Endothelial cell of umbilical vein (primary cell): ENCODE results near the gene MEF2C. TPM values are rescaled to one million over a fixed set of nuclear protein-coding genes. Genes with fewer than 3 reads are reported as not detected.

Experiments
- BruUV-seq: library from RNA; stranded (reverse); fragments of 400-500 nt; replicated peaks from 2 replicates; lab custom pipeline; 2021; lab: Mats Ljungman, UMichigan
- CTCF ChIA-PET: fragments of 300-600, 350-600 bp; sonication (Branson Sonifier 250); formaldehyde crosslinking; loops from one replicate; lab custom pipeline; 2021; ENCODE audit warnings: antibody characterized with exemption, inconsistent platforms; lab: Charles Lee
- POLR2A ChIA-PET: fragments of 300-600, 350-600 bp; sonication (Branson Sonifier 250); formaldehyde crosslinking; loops from one replicate; lab custom pipeline; 2021; ENCODE audit warnings: antibody characterized with exemption, inconsistent platforms; lab: Charles Lee
- DNase-seq: peaks from one replicate; pipeline ENCODE4 v3.0.0-alpha.2; 2011; ENCODE audit warnings: low read depth, low spot score
- FAIRE-seq: peaks from 2 replicates; lab custom pipeline; 2011; peaks lifted over from hg19 to GRCh38; lab: Jason Lieb, UNC
- H2AFZ ChIP-seq: 2 replicates; pipeline ENCODE4 v1.6.0; 2012; ENCODE audit warnings: low read depth, low read length, control low read depth, inconsistent platforms
- H3K27ac ChIP-seq: 2 replicates; pipeline ENCODE4 v1.5.1; 2011; ENCODE audit warnings: low read depth, mild to moderate bottlenecking, control low read depth, low read length, moderate library complexity; ENCODE audit not compliant: insufficient read depth
- H3K27me3 ChIP-seq, 2 experiments: 2 replicates each; pipeline versions ENCODE4 v1.6.0 to v1.6.1; 2011; ENCODE audit warnings: low read length in 2 of 2, mixed read lengths in 1 of 2; ENCODE audit not compliant: control insufficient read depth in 2 of 2, insufficient read depth in 2 of 2
- H3K36me3 ChIP-seq, 2 experiments: 2 replicates in 1 of 2; 3 replicates in 1 of 2; pipeline ENCODE4 v1.5.1; 2011; ENCODE audit warnings: low read length in 2 of 2, mild to moderate bottlenecking in 1 of 2, moderate library complexity in 1 of 2; ENCODE audit not compliant: control insufficient read depth in 2 of 2, insufficient read depth in 2 of 2; ENCODE audit errors: extremely low read depth in 1 of 2
- H3K4me1 ChIP-seq: 3 replicates; pipeline ENCODE4 v1.5.1; 2011; ENCODE audit warnings: mild to moderate bottlenecking, low read length; ENCODE audit not compliant: control insufficient read depth, insufficient read depth; ENCODE audit errors: extremely low read depth
- H3K4me2 ChIP-seq: 2 replicates; pipeline ENCODE4 v1.6.1; 2011; ENCODE audit warnings: low read length, control low read depth, mixed read lengths; ENCODE audit not compliant: insufficient read depth
- H3K4me3 ChIP-seq, 3 experiments: fragments of 200-600 bp in 1 of 3; sonication (generic), shearing (Covaris generic) in 1 of 3; replicated peaks in 1 of 3; 2 replicates each; pipeline ENCODE4 v1.5.1; 2011 to 2016; ENCODE audit warnings: control low read depth in 3 of 3, low read length in 3 of 3, mild to moderate bottlenecking in 2 of 3, inconsistent platforms in 1 of 3, low read depth in 1 of 3, moderate library complexity in 1 of 3; ENCODE audit not compliant: insufficient read depth in 1 of 3
- H3K79me2 ChIP-seq: 2 replicates; pipeline ENCODE4 v1.6.0; 2012; ENCODE audit warnings: low read length, inconsistent platforms; ENCODE audit not compliant: control insufficient read depth, insufficient read depth
- H3K9ac ChIP-seq: replicated peaks from 2 replicates; pipeline ENCODE3; 2011; ENCODE audit warnings: low read length, control low read depth; ENCODE audit not compliant: insufficient read depth; ENCODE audit errors: extremely low read depth
- H3K9me1 ChIP-seq: replicated peaks from 3 replicates; pipeline ENCODE4 v1.6.0; 2011; ENCODE audit warnings: mild to moderate bottlenecking, low read length; ENCODE audit not compliant: control insufficient read depth, insufficient read depth; ENCODE audit errors: extremely low read depth
- H3K9me3 ChIP-seq: replicated peaks from 2 replicates; pipeline ENCODE4 v1.5.1; 2012; ENCODE audit warnings: low read length, inconsistent platforms; ENCODE audit not compliant: control insufficient read depth, insufficient read depth
- H4K20me1 ChIP-seq: replicated peaks from 2 replicates; pipeline ENCODE3; 2011; ENCODE audit warnings: mild to moderate bottlenecking, low read length; ENCODE audit not compliant: control insufficient read depth, insufficient read depth; ENCODE audit errors: extremely low read depth
- EZH2 ChIP-seq: IDR thresholded peaks from 2 replicates; pipeline ENCODE4 v1.6.1; 2012; ENCODE audit warnings: borderline replicate concordance, low read depth, mild to moderate bottlenecking, moderate library complexity, low read length, inconsistent platforms; ENCODE audit not compliant: severe bottlenecking
- FOS ChIP-seq: IDR thresholded peaks from 2 replicates; pipeline ENCODE4 v1.6.1; 2011; ENCODE audit warnings: mild to moderate bottlenecking, low read length, moderate library complexity, borderline replicate concordance; ENCODE audit not compliant: insufficient read depth
- GATA2 ChIP-seq: IDR thresholded peaks from 2 replicates; pipeline ENCODE4 v1.7.0; 2011; ENCODE audit warnings: low read depth, mild to moderate bottlenecking, moderate library complexity, mixed read lengths, low read length; ENCODE audit not compliant: insufficient read length, insufficient read depth
- dilution Hi-C: fragments of 300-500 bp; cut with MboI; formaldehyde crosslinking; loops from one replicate; pipeline ENCODE4 v1.15.0; 2019; ENCODE audit warnings: low sequenced_read_pairs; ENCODE audit not compliant: extremely low pct_ligation_motif_present
- intact Hi-C: fragments of 100-400 bp; cut with micrococcal nuclease; formaldehyde crosslinking; loops from one replicate; pipeline ENCODE4 v1.10.0; 2022
- polyA plus RNA-seq, 4 experiments: library from polyadenylated mRNA; depleted of rRNA in 3 of 4; stranded (reverse) in 3 of 4; unstranded in 1 of 4; fragments of >200 nt; gene quantifications; 2 replicates each; pipeline versions ENCODE4 v1.2.1 to v1.2.3, GENCODE V29; 2011 to 2012; ENCODE audit warnings: missing spikeins in 1 of 4
- total RNA-seq: library from RNA; stranded (reverse); gene quantifications from 2 replicates; pipeline ENCODE4 v1.2.3, GENCODE V29; 2021
- TF ChIP-seq, protein P1 (sequence below): IDR thresholded peaks from 2 replicates; pipeline ENCODE4 v1.6.1; 2011; ENCODE audit not compliant: insufficient read depth, insufficient read length

Gene MEF2C
- total and polyA plus RNA-seq, 2 donors (not counting 3 experiments of a cell fraction or from before 2014, with no cell fraction given), result 21.2 to 67.7 TPM

- DNase-seq (no peak), FAIRE-seq (no peak)
- H3K9me1 ChIP-seq, result no peaks in the 10 kb centered on the region
- dilution Hi-C loops (loop anchor here (25.0 kb wide), 1 partner anchor 537 kb away; no protein-coding TSS in a partner anchor), intact Hi-C loops (loop anchor here (1.0 to 10.0 kb wide), 2 partner anchors 8 to 410 kb away; partner anchors contain the start of gene TMEM161B)
- ChIA-PET POLR2A (no interaction called here), CTCF (interaction anchor here (1.3 to 3.1 kb wide), 4 partner anchors 10 to 894 kb away, joined by 3 to 27 read pairs (median 9); no protein-coding TSS in a partner anchor)
- peaks cover 80 to 99% of the 10 kb centered on the region in 2 experiments for H3K27me3 ChIP-seq
- no peak overlapping the region for H3K27ac ChIP-seq
- H3K4me1 ChIP-seq, result peaks cover 13% of the 10 kb centered on the region
- peak overlapping the region; percentile 76 for H3K4me2 ChIP-seq
- BruUV-seq, result no TSS peak
- peak overlapping the region; percentile 31 for H3K9ac ChIP-seq
- H2AFZ ChIP-seq, result peak overlapping the region; percentile 84
- H3K36me3 ChIP-seq, result no peaks in the 10 kb centered on the region
- peak overlapping the region in 2 of 3 experiments; percentile 3 to 13 for H3K4me3 ChIP-seq
- TF ChIP-seq, protein P1, sequence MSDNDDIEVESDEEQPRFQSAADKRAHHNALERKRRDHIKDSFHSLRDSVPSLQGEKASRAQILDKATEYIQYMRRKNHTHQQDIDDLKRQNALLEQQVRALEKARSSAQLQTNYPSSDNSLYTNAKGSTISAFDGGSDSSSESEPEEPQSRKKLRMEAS, result no peak
- TF ChIP-seq EZH2, result peak; percentile 81
- no peaks in the 10 kb centered on the region for H4K20me1 ChIP-seq
- no peaks in the 10 kb centered on the region for H3K9me3 ChIP-seq
- no peaks in the 10 kb centered on the region for H3K79me2 ChIP-seq
These were observed 208.4 kb downstream of the MEF2C start for GRCh38 chr5:88674356-88675167.

- Histone ChIP-seq H3K4me2 (no peak overlapping the region), H3K27me3 (peaks cover 75 to 99% of the 10 kb centered on the region in 2 experiments), H3K9ac (no peak overlapping the region), H3K9me1 (no peaks in the 10 kb centered on the region), H3K4me3 (no peak overlapping the region), H2AFZ (no peak overlapping the region), H3K36me3 (no peaks in the 10 kb centered on the region), H3K4me1 (peaks cover 13% of the 10 kb centered on the region), H3K79me2 (no peaks in the 10 kb centered on the region), H3K27ac (no peak overlapping the region), H4K20me1 (no peaks in the 10 kb centered on the region), H3K9me3 (no peaks in the 10 kb centered on the region)
- BruUV-seq, result no TSS peak
- FAIRE-seq, result no peak
- POLR2A ChIA-PET, result no interaction called here
- no peak for DNase-seq
- dilution Hi-C loops (no loop called here), intact Hi-C loops (loop anchor here (10.0 kb wide), 1 partner anchor 409 kb away; the partner anchor contains the start of gene TMEM161B)
- TF ChIP-seq GATA2 (no peak), FOS (no peak), EZH2 (peak; percentile 26)
- CTCF ChIA-PET, result interaction anchor here (3.1 kb wide), 1 partner anchor 17 kb away, joined by 27 read pairs; no protein-coding TSS in a partner anchor
These were observed 209.5 kb downstream of the MEF2C start for GRCh38 chr5:88673253-88674105.
